Naive B cell (primary cell): Measurements from ENCODE around the gene S100PBP. TPM values are rescaled to one million over a fixed set of nuclear protein-coding genes. Genes with fewer than 3 reads are reported as not detected.

ENCODE experiments used
- ATAC-seq, 2 donors: fragments of 150-1000 bp; cut with Tn5 transposase; 2 replicates each; pipeline ENCODE4 v1.10.0; 2021; ENCODE audit warnings: low read depth in 2 of 2, mild to moderate bottlenecking in 2 of 2, moderate library complexity in 2 of 2
- DNase-seq: peaks from one replicate; pipeline ENCODE4 v3.0.0; 2022
- H3K27ac Mint-ChIP-seq, 6 donors: one replicate each; pipeline ENCODE4 v1.8.0; 2020 to 2022; ENCODE audit warnings: mild to moderate bottlenecking in 6 of 6, mixed read lengths in 6 of 6, moderate library complexity in 5 of 6, inconsistent platforms in 2 of 6
- H3K27me3 Mint-ChIP-seq, 3 donors: one replicate each; pipeline ENCODE4 v1.8.0; 2021 to 2022; ENCODE audit warnings: mixed read lengths in 3 of 3, mild to moderate bottlenecking in 1 of 3
- H3K36me3 Mint-ChIP-seq, 2 donors: one replicate each; pipeline ENCODE4 v1.8.0; 2020 to 2022; ENCODE audit warnings: mixed read lengths in 2 of 2, inconsistent platforms in 1 of 2, mild to moderate bottlenecking in 1 of 2
- H3K4me1 Mint-ChIP-seq, 3 donors: one replicate each; pipeline ENCODE4 v1.8.0; 2020 to 2022; ENCODE audit warnings: mixed read lengths in 3 of 3, inconsistent platforms in 1 of 3, mild to moderate bottlenecking in 1 of 3, moderate library complexity in 1 of 3
- H3K4me3 Mint-ChIP-seq, 8 donors: one replicate each; pipeline ENCODE4 v1.8.0; 2020 to 2022; ENCODE audit warnings: mild to moderate bottlenecking in 8 of 8, mixed read lengths in 8 of 8, moderate library complexity in 8 of 8, inconsistent platforms in 2 of 8
- H3K9me3 Mint-ChIP-seq, 7 donors: one replicate each; pipeline ENCODE4 v1.8.0; 2020 to 2022; ENCODE audit warnings: mixed read lengths in 7 of 7, mild to moderate bottlenecking in 5 of 7, inconsistent platforms in 2 of 7, moderate library complexity in 1 of 7
- polyA plus RNA-seq, 6 donors: library from polyadenylated mRNA; unstranded; fragments of 300-500 nt; fragmentation: Illumina TruSeq; gene quantifications; one replicate each; pipeline ENCODE4 v1.2.3, GENCODE V29; 2021; ENCODE audit warnings: low read depth in 6 of 6

S100PBP gene
- polyA plus RNA-seq, 6 donors from 2014 or later = 3.6 to 24.5 (median 16.3) TPM

GRCh38 chr1:32872192-32872460 lies 54.7 kb downstream of the S100PBP start:
- Mint-ChIP-seq H3K36me3 (peaks cover 8 to 18% of the 10 kb centered on the region in 2 donors), H3K9me3 (no peaks in the 10 kb centered on the region), H3K4me3 (peak overlapping the region in 7 of 8 donors; percentile 7 to 87 (median 74)), H3K4me1 (peaks cover 40 to 46% (median 44%) of the 10 kb centered on the region in 3 donors), H3K27me3 (peaks cover 27 to 63% (median 51%) of the 10 kb centered on the region in 3 donors), H3K27ac (no peak overlapping the region)
- ATAC-seq (no peak), DNase-seq (no peak)

- H3K4me3 Mint-ChIP-seq = no peak overlapping the region
- DNase-seq (no peak), ATAC-seq (no peak)
- peaks cover 4 to 14% of the 10 kb centered on the region in 2 donors for H3K36me3 Mint-ChIP-seq
- no peak overlapping the region for H3K27ac Mint-ChIP-seq
- H3K4me1 Mint-ChIP-seq = peaks cover 40 to 46% (median 44%) of the 10 kb centered on the region in 3 donors
- H3K27me3 Mint-ChIP-seq = peaks cover 33 to 68% (median 59%) of the 10 kb centered on the region in 3 donors
- no peaks in the 10 kb centered on the region for H3K9me3 Mint-ChIP-seq
Measured at GRCh38 chr1:32873484-32873883, 56.0 kb downstream of the S100PBP start.

- Mint-ChIP-seq H3K27me3 (peaks cover 27 to 51% (median 42%) of the 10 kb centered on the region in 3 donors), H3K36me3 (no peaks in the 10 kb centered on the region), H3K27ac (peak overlapping the region in 1 of 6 donors; percentile 49), H3K4me1 (peaks cover 30 to 39% (median 34%) of the 10 kb centered on the region in 3 donors), H3K4me3 (peak overlapping the region in 2 of 8 donors; percentile 11 to 80), H3K9me3 (no peaks in the 10 kb centered on the region)
- no peak for DNase-seq
- ATAC-seq = no peak
Measured at GRCh38 chr1:32874860-32875752, 57.7 kb downstream of the S100PBP start.

GRCh38 chr1:32876341-32877210 lies 59.1 kb downstream of the S100PBP start:
- no peaks in the 10 kb centered on the region for H3K36me3 Mint-ChIP-seq
- peaks cover 22 to 29% (median 25%) of the 10 kb centered on the region in 3 donors for H3K4me1 Mint-ChIP-seq
- H3K27ac Mint-ChIP-seq = no peak overlapping the region
- H3K27me3 Mint-ChIP-seq = peaks cover 28 to 52% (median 42%) of the 10 kb centered on the region in 3 donors
- H3K9me3 Mint-ChIP-seq = no peaks in the 10 kb centered on the region
- H3K4me3 Mint-ChIP-seq = peak overlapping the region in 1 of 8 donors; percentile 41
- ATAC-seq = peak; percentile 60 to 65
- peak; percentile 42 for DNase-seq

- no peak overlapping the region for H3K4me3 Mint-ChIP-seq
- peaks cover 27 to 48% (median 45%) of the 10 kb centered on the region in 3 donors for H3K27me3 Mint-ChIP-seq
- DNase-seq (no peak), ATAC-seq (no peak)
- no peak overlapping the region for H3K27ac Mint-ChIP-seq
- H3K9me3 Mint-ChIP-seq = no peaks in the 10 kb centered on the region
- no peaks in the 10 kb centered on the region for H3K36me3 Mint-ChIP-seq
- peaks cover 13 to 20% (median 18%) of the 10 kb centered on the region in 3 donors for H3K4me1 Mint-ChIP-seq
Measured at GRCh38 chr1:32877211-32878110, 60.0 kb downstream of the S100PBP start.

- DNase-seq (no peak), ATAC-seq (no peak)
- H3K27ac Mint-ChIP-seq = no peak overlapping the region
- no peaks in the 10 kb centered on the region for H3K9me3 Mint-ChIP-seq
- H3K4me3 Mint-ChIP-seq = no peak overlapping the region
- H3K27me3 Mint-ChIP-seq = peaks cover 22 to 42% (median 41%) of the 10 kb centered on the region in 3 donors
- peaks cover 8 to 15% (median 13%) of the 10 kb centered on the region in 3 donors for H3K4me1 Mint-ChIP-seq
- no peaks in the 10 kb centered on the region for H3K36me3 Mint-ChIP-seq
Measured at GRCh38 chr1:32878183-32878582, 60.7 kb downstream of the S100PBP start.

- Mint-ChIP-seq H3K27me3 (peaks cover 27 to 46% (median 46%) of the 10 kb centered on the region in 3 donors), H3K4me1 (peaks cover 8 to 15% (median 15%) of the 10 kb centered on the region in 3 donors), H3K36me3 (no peaks in the 10 kb centered on the region), H3K9me3 (no peaks in the 10 kb centered on the region), H3K4me3 (no peak overlapping the region), H3K27ac (no peak overlapping the region)
- DNase-seq = no peak
- no peak for ATAC-seq
Measured at GRCh38 chr1:32878637-32879041, 61.2 kb downstream of the S100PBP start.

- Mint-ChIP-seq H3K27me3 (peaks cover 25 to 58% (median 53%) of the 10 kb centered on the region in 3 donors), H3K4me1 (peaks cover 11 to 12% (median 11%) of the 10 kb centered on the region in 3 donors), H3K27ac (peak overlapping the region in 1 of 6 donors; percentile 50), H3K36me3 (peaks cover 0 to 8% of the 10 kb centered on the region in 2 donors), H3K4me3 (no peak overlapping the region), H3K9me3 (no peaks in the 10 kb centered on the region)
- DNase-seq (no peak), ATAC-seq (no peak)
Measured at GRCh38 chr1:32881291-32881690, 63.8 kb downstream of the S100PBP start.

- ATAC-seq (no peak), DNase-seq (no peak)
- H3K27me3 Mint-ChIP-seq = peaks cover 28 to 65% (median 60%) of the 10 kb centered on the region in 3 donors
- H3K9me3 Mint-ChIP-seq = no peaks in the 10 kb centered on the region
- H3K27ac Mint-ChIP-seq = no peak overlapping the region
- peaks cover 10 to 14% (median 12%) of the 10 kb centered on the region in 3 donors for H3K4me1 Mint-ChIP-seq
- H3K36me3 Mint-ChIP-seq = peaks cover 0 to 8% of the 10 kb centered on the region in 2 donors
- no peak overlapping the region for H3K4me3 Mint-ChIP-seq
Measured at GRCh38 chr1:32881871-32882850, 64.7 kb downstream of the S100PBP start.

- peak overlapping the region in 2 of 6 donors; percentile 1 to 33 for H3K27ac Mint-ChIP-seq
- H3K4me1 Mint-ChIP-seq = peaks cover 10 to 20% (median 15%) of the 10 kb centered on the region in 3 donors
- H3K36me3 Mint-ChIP-seq = peaks cover 0 to 8% of the 10 kb centered on the region in 2 donors
- H3K4me3 Mint-ChIP-seq = no peak overlapping the region
- DNase-seq = no peak
- no peak for ATAC-seq
- H3K27me3 Mint-ChIP-seq = peaks cover 31 to 69% (median 66%) of the 10 kb centered on the region in 3 donors
- H3K9me3 Mint-ChIP-seq = no peaks in the 10 kb centered on the region
Measured at GRCh38 chr1:32883338-32884031, 66.0 kb downstream of the S100PBP start.

GRCh38 chr1:32884032-32884372 lies 66.5 kb downstream of the S100PBP start:
- ATAC-seq (no peak), DNase-seq (no peak)
- peaks cover 10 to 20% (median 15%) of the 10 kb centered on the region in 3 donors for H3K4me1 Mint-ChIP-seq
- no peak overlapping the region for H3K4me3 Mint-ChIP-seq
- no peak overlapping the region for H3K27ac Mint-ChIP-seq
- H3K9me3 Mint-ChIP-seq = no peaks in the 10 kb centered on the region
- H3K36me3 Mint-ChIP-seq = peaks cover 0 to 8% of the 10 kb centered on the region in 2 donors
- H3K27me3 Mint-ChIP-seq = peaks cover 34 to 74% (median 71%) of the 10 kb centered on the region in 3 donors
